SH-SY5Y (cell line): ENCODE data around the gene UBASH3A.

Source experiments
- GATA2 ChIP-seq: IDR thresholded peaks from 2 replicates; pipeline ENCODE4 v1.6.1; 2011; ENCODE audit warnings: mild to moderate bottlenecking, low read depth, low read length
- GATA3 ChIP-seq: IDR thresholded peaks from 2 replicates; pipeline ENCODE4 v1.6.1; 2011; ENCODE audit warnings: low read depth, mild to moderate bottlenecking, low read length, moderate library complexity

- TF ChIP-seq GATA2 = no peak
- no peak for TF ChIP-seq GATA3
Observed at GRCh38 chr21:42405064-42406013, 1.6 kb downstream of the UBASH3A start.
